Hematopoietic multipotent progenitor cell treated with erythropoietin and hydrocortisone succinate and interleukin-3 and kit ligand, for 6 days (in vitro differentiated cells): ENCODE data around the gene LRRC10.

Source experiments
- DNase-seq: peaks from one replicate; pipeline ENCODE4 v3.0.0-alpha.2; 2015

Gene LRRC10

GRCh38 chr12:69610729-69611128, at the start of gene LRRC10:
Gene LRRC10 (minus strand): TSS chr12:69610907. CDS start chr12:69610838, 69 bp downstream.
- no peak for DNase-seq

- DNase-seq: peak; percentile 89
Measured at GRCh38 chr12:69660164-69660863, 49.6 kb upstream of the LRRC10 start.

- no peak for DNase-seq
Measured at GRCh38 chr12:69658203-69658602, 47.5 kb upstream of the LRRC10 start.

GRCh38 chr12:69657376-69658137, 46.9 kb upstream of the LRRC10 start:
- no peak for DNase-seq

GRCh38 chr12:69655616-69656340, 45.1 kb upstream of the LRRC10 start:
- no peak for DNase-seq

GRCh38 chr12:69653703-69654102, 43.0 kb upstream of the LRRC10 start:
- no peak for DNase-seq

GRCh38 chr12:69651922-69652321, 41.2 kb upstream of the LRRC10 start:
- no peak for DNase-seq

GRCh38 chr12:69649529-69649928, 38.8 kb upstream of the LRRC10 start:
- DNase-seq: peak; percentile 31

GRCh38 chr12:69648476-69648875, 37.8 kb upstream of the LRRC10 start:
- no peak for DNase-seq

- DNase-seq: no peak
Measured at GRCh38 chr12:69647178-69647577, 36.5 kb upstream of the LRRC10 start.

GRCh38 chr12:69645031-69645430, 34.3 kb upstream of the LRRC10 start:
- no peak for DNase-seq

- no peak for DNase-seq
Measured at GRCh38 chr12:69644511-69644910, 33.8 kb upstream of the LRRC10 start.

- no peak for DNase-seq
Measured at GRCh38 chr12:69642531-69642930, 31.8 kb upstream of the LRRC10 start.

GRCh38 chr12:69641546-69641945, 30.8 kb upstream of the LRRC10 start:
- DNase-seq: no peak

GRCh38 chr12:69639400-69640016, 28.8 kb upstream of the LRRC10 start:
- DNase-seq: peak; percentile 87

GRCh38 chr12:69633061-69633460, 22.4 kb upstream of the LRRC10 start:
- peak; percentile 52 for DNase-seq

- DNase-seq: peak; percentile 58
Measured at GRCh38 chr12:69630191-69630590, 19.5 kb upstream of the LRRC10 start.

GRCh38 chr12:69627501-69627900, 16.8 kb upstream of the LRRC10 start:
- no peak for DNase-seq

GRCh38 chr12:69623970-69624369, 13.3 kb upstream of the LRRC10 start:
- peak; percentile 98 for DNase-seq

GRCh38 chr12:69621551-69621950, 10.8 kb upstream of the LRRC10 start:
- no peak for DNase-seq

- DNase-seq: no peak
Measured at GRCh38 chr12:69620921-69621320, 10.2 kb upstream of the LRRC10 start.

GRCh38 chr12:69620077-69620476, 9.4 kb upstream of the LRRC10 start:
- DNase-seq: no peak

GRCh38 chr12:69619050-69619449, 8.3 kb upstream of the LRRC10 start:
- no peak for DNase-seq
